Stimulated activated CD8-positive, alpha-beta memory T cell treated with anti-CD3 and anti-CD28 coated beads, Interleukin-15, amount 100 ng/mL, for 48 hours (primary cell): ENCODE data around the gene ARF4.

Experiments
- DNase-seq, 2 donors: peaks; one replicate each; pipeline ENCODE4 v3.0.0-alpha.2; 2020; ENCODE audit warnings: low read depth in 2 of 2

ARF4 gene

DNA sequence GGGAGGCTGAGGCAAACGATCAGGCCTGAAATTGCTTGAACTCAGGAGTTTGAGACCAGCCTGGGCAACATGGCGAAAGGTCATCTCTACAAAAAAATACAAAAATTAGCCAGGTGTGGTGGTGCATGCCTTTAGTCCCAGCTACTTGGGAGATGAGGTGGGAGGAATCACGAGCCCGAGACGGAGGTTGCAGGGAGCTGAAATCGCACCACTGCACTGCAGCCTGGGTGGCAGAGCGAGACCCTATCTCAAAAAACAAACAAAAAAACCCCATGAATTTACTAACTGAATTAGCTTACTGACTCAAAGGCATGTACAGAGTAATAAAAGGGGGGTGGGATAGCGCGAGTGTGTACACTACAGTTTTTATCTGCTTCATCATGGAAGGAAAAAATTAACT, 19.3 kb downstream of the ARF4 start:
- DNase-seq: no peak

GRCh38 chr3:57575966-57576626, 21.0 kb downstream of the ARF4 start:
- no peak for DNase-seq

GRCh38 chr3:57572096-57572495, 25.0 kb downstream of the ARF4 start:
- DNase-seq: no peak

GRCh38 chr3:57570878-57571277, 26.3 kb downstream of the ARF4 start:
- no peak for DNase-seq

GRCh38 chr3:57569859-57570450, 27.2 kb downstream of the ARF4 start:
- DNase-seq: no peak

DNA sequence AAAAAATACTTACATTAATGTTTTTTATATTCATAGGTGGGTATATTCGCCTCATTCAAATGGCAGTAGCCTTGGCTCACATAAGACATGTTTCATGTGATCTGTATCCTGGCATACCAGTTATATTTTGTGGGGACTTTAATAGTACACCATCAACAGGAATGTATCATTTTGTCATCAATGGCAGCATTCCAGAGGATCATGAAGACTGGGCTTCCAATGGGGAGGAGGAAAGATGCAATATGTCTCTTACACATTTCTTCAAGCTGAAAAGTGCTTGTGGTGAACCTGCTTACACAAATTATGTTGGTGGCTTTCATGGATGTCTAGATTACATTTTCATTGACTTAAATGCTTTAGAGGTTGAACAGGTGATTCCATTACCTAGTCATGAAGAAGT, 37.6 kb downstream of the ARF4 start:
- DNase-seq: no peak

- DNase-seq: peak in 1 of 2 donors; percentile 35
Measured at GRCh38 chr3:57557085-57557537, 40.0 kb downstream of the ARF4 start.

DNA sequence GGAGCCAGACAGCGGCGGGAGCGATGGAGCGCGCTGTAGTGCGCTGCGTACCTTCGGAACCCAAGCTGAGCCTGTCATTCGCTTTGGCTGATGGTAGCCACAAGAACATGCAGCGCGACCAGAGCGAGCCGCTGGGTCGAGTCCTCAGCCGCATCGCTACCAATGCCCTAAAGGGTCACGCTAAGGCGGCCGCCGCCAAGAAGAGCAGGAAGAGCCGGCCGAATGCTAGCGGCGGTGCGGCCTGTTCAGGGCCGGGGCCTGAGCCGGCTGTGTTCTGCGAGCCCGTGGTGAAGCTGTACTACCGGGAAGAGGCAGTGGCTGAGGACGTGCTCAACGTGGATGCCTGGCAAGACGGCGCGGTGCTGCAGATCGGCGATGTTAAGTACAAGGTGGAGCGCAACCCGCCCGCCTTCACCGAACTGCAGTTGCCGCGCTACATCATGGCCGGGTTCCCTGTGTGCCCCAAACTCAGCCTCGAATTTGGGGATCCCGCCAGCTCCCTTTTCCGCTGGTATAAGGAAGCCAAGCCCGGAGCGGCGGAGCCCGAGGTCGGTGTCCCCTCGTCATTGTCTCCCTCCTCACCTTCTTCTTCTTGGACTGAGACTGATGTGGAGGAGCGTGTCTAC, 40.6 kb downstream of the ARF4 start:
- DNase-seq: peak in 1 of 2 donors; percentile 21

- peak; percentile 70 to 75 for DNase-seq
Measured at GRCh38 chr3:57555738-57556458, 41.2 kb downstream of the ARF4 start, which contains the start of gene PDE12. PDE12 (plus strand) TSS chr3:57556274; CDS start chr3:57556380, 106 bp downstream.

DNA sequence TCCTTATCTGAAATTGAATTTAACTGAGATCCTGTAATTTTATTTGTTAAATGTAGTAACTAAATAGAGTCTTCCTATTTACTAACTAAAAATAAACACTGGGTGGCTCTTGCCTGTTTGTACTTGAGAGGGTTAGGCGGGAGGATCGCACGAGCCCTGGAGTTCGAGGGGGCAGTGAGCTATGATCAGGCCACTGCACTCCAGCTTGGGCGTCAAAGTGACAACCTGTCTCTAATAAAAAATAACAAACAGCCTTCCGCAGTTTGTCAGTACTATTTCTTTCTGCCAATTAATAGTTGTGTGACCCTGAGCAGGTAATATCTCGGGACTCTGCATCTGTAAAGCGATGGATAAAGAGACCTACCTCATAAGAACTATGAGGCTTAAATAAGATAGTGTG, 41.8 kb downstream of the ARF4 start:
- DNase-seq: no peak

DNA sequence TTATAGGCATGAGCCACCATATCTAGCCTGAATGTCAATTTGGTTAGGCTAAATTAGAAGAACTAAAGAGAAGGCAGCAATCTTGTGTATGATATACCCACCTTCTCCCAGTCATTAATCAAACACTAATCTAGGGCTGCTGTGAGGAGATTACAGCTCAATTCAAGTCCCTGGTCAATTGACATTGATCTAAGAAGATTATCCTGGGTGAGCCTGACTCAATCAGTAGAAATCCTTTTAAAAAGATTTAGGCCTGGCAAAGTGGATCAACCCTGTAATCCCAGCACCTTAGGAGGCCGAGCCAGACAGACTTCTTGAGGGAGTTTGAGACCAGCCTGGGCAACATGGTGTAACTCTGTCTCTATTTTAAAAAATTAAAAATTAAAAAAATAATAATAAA, 50.5 kb downstream of the ARF4 start:
- DNase-seq: no peak

DNA sequence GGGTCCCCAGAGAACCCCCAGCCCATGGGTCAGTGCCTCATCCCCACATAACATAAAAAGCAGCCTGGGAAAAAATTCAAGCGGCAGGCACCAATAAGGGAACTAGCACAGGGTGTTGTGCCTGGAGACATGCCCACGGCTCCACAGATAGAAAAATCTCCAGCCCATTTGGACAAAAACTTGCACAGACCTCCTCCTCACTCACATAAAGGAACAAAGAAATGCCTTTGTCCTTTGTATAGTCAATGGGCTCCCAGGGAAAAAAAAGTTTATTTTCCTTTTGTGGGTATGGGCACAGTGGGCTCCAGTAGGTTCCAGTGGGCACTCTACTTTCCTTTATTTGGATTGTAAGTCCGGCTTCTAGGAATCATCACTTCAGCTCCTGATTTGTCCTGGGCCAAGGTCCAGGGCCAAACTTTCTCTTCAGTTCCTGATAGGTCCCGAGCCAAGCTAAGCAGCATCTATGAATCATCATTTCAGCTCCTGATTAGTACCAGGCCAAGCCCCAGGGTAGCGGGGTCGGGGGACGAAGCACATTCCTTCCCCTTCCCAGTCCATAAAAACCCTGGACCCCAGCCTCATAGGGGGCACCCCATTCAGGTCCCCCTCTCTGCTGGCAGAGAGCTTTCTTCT, 51.4 kb downstream of the ARF4 start:
- DNase-seq: no peak

- peak in 1 of 2 donors; percentile 8 for DNase-seq
Measured at GRCh38 chr3:57544181-57545125, 52.7 kb downstream of the ARF4 start, which contains the start of gene DNAH12. DNAH12 (minus strand) TSS chr3:57544344; CDS start chr3:57542870, 1,474 bp downstream.

DNA sequence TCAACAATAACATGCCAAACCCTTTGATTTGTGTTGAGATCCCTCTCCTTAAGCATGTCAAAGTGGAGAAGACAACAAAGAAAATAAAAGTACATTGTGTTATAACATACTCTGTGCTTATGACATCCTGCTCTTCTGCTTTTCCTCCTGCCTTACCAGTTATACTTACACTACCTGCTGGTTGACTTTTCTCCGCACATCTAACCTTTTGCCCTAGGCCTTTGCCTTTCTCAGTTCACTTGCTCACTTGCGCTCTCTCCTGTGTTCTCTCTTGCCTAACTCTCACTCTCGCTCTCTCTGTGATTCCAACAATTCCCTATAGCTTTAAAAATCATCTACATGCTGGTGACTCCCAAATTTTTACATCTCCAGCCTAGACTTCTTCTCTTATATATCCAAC, 58.7 kb downstream of the ARF4 start:
- DNase-seq: no peak

GRCh38 chr3:57530071-57530608, 67.0 kb downstream of the ARF4 start:
- DNase-seq: no peak
